GM19395 (cell line): Measurements from ENCODE around the gene LRRFIP1.
"Not testable (repeated sequence)": the region's sequence is repeated elsewhere in the genome, so short reads cannot be mapped to it uniquely, and the experiment has no call there.

Experiments used
- ATAC-seq: cut with Tn5 transposase; IDR thresholded peaks from one replicate; pipeline ENCODE4 v1.9.1; 2021; ENCODE audit warnings: mild to moderate bottlenecking, moderate library complexity; ENCODE audit not compliant: unreplicated experiment

LRRFIP1 gene

GRCh38 chr2:237661270-237661669 lies 33.9 kb downstream of the LRRFIP1 start:
- ATAC-seq = no peak

GRCh38 chr2:237661799-237662328 lies 34.5 kb downstream of the LRRFIP1 start:
- ATAC-seq = no peak

- ATAC-seq = no peak
Observed at GRCh38 chr2:237662671-237663093, 35.3 kb downstream of the LRRFIP1 start.

- ATAC-seq = no peak
Observed at GRCh38 chr2:237663517-237664110, 36.2 kb downstream of the LRRFIP1 start.

GRCh38 chr2:237664151-237664550 lies 36.8 kb downstream of the LRRFIP1 start:
- no peak for ATAC-seq

- ATAC-seq = no peak
Observed at GRCh38 chr2:237665713-237666143, 38.3 kb downstream of the LRRFIP1 start.

GRCh38 chr2:237666606-237667005 lies 39.2 kb downstream of the LRRFIP1 start:
- ATAC-seq = no peak

GRCh38 chr2:237667050-237667576 lies 39.7 kb downstream of the LRRFIP1 start:
- not testable (repeated sequence) for ATAC-seq

- ATAC-seq = no peak
Observed at GRCh38 chr2:237667893-237668292, 40.5 kb downstream of the LRRFIP1 start.

GRCh38 chr2:237668440-237668839 lies 41.1 kb downstream of the LRRFIP1 start:
- ATAC-seq = no peak

- ATAC-seq = peak; percentile 12
Observed at GRCh38 chr2:237669283-237669627, 41.9 kb downstream of the LRRFIP1 start.

- peak; percentile 69 for ATAC-seq
Observed at GRCh38 chr2:237669628-237670392, 42.4 kb downstream of the LRRFIP1 start.

GRCh38 chr2:237670641-237671040 lies 43.3 kb downstream of the LRRFIP1 start:
- ATAC-seq = no peak

- ATAC-seq = no peak
Observed at GRCh38 chr2:237671466-237672138, 44.2 kb downstream of the LRRFIP1 start.

GRCh38 chr2:237672731-237673129 lies 45.3 kb downstream of the LRRFIP1 start:
- no peak for ATAC-seq

- ATAC-seq = no peak
Observed at GRCh38 chr2:237673130-237674001, 46.0 kb downstream of the LRRFIP1 start.

GRCh38 chr2:237674731-237675276 lies 47.4 kb downstream of the LRRFIP1 start:
- ATAC-seq = peak; percentile 80

GRCh38 chr2:237675316-237675715 lies 47.9 kb downstream of the LRRFIP1 start:
- ATAC-seq = no peak

- ATAC-seq = no peak
Observed at GRCh38 chr2:237680702-237681478, 53.5 kb downstream of the LRRFIP1 start.
